MCF 10A (cell line): Measurements from ENCODE around the gene GSC. TPM values are rescaled to one million over a fixed set of nuclear protein-coding genes. Genes with fewer than 3 reads are reported as not detected.

Source experiments
- BruUV-seq: library from RNA; stranded (reverse); fragments of 400-500 nt; replicated peaks from 2 replicates; lab custom pipeline; 2021; lab: Mats Ljungman, UMichigan
- CTCF ChIA-PET: fragments of 300-600 bp; sonication (Branson Sonifier 250); formaldehyde crosslinking; extraction: SDS; loops from one replicate; lab custom pipeline; 2021; ENCODE audit warnings: antibody characterized with exemption, inconsistent platforms; lab: Yijun Ruan, JAX
- POLR2A ChIA-PET: fragments of 300-600, 350-650 bp; sonication (Branson Sonifier 250); formaldehyde crosslinking; extraction: SDS; loops from one replicate; lab custom pipeline; 2020; ENCODE audit warnings: antibody characterized with exemption, inconsistent platforms; lab: Yijun Ruan, JAX
- DNase-seq: peaks from one replicate; pipeline ENCODE4 v3.0.0-alpha.2; 2018; ENCODE audit not compliant: unreplicated experiment
- H3K27ac Mint-ChIP-seq: one replicate; pipeline ENCODE4 v1.8.0; 2022; ENCODE audit warnings: mild to moderate bottlenecking, low read depth, mixed read lengths; ENCODE audit not compliant: unreplicated experiment
- H3K27me3 Mint-ChIP-seq: one replicate; pipeline ENCODE4 v1.8.0; 2022; ENCODE audit warnings: mixed read lengths; ENCODE audit not compliant: insufficient read depth, unreplicated experiment
- H3K36me3 Mint-ChIP-seq: one replicate; pipeline ENCODE4 v1.8.0; 2022; ENCODE audit warnings: mild to moderate bottlenecking, moderate library complexity, mixed read lengths; ENCODE audit not compliant: insufficient read depth, unreplicated experiment
- H3K4me1 Mint-ChIP-seq: one replicate; pipeline ENCODE4 v1.8.0; 2022; ENCODE audit warnings: mixed read lengths; ENCODE audit not compliant: insufficient read depth, unreplicated experiment
- H3K4me3 Mint-ChIP-seq: one replicate; pipeline ENCODE4 v1.8.0; 2022; ENCODE audit warnings: mild to moderate bottlenecking, moderate library complexity, mixed read lengths; ENCODE audit not compliant: unreplicated experiment
- H3K9me3 Mint-ChIP-seq: one replicate; pipeline ENCODE4 v1.8.0; 2022; ENCODE audit warnings: mixed read lengths; ENCODE audit not compliant: unreplicated experiment
- intact Hi-C: fragments of 100-400 bp; cut with micrococcal nuclease; formaldehyde crosslinking; loops from 2 replicates; pipeline ENCODE4 v1.14.1; 2022
- total RNA-seq: library from RNA; stranded (reverse); gene quantifications from 2 replicates; pipeline ENCODE4 v1.2.3, GENCODE V29; 2022
- TF ChIP-seq, protein P1 (sequence below): fragments of 200-600 bp; IDR thresholded peaks from one replicate; pipeline ENCODE4 v1.8.0; 2022; ENCODE audit warnings: antibody characterized with exemption, mild to moderate bottlenecking; ENCODE audit not compliant: unreplicated experiment

GSC gene
- total RNA-seq, 1 experiment from 2014 or later: not detected

DNA sequence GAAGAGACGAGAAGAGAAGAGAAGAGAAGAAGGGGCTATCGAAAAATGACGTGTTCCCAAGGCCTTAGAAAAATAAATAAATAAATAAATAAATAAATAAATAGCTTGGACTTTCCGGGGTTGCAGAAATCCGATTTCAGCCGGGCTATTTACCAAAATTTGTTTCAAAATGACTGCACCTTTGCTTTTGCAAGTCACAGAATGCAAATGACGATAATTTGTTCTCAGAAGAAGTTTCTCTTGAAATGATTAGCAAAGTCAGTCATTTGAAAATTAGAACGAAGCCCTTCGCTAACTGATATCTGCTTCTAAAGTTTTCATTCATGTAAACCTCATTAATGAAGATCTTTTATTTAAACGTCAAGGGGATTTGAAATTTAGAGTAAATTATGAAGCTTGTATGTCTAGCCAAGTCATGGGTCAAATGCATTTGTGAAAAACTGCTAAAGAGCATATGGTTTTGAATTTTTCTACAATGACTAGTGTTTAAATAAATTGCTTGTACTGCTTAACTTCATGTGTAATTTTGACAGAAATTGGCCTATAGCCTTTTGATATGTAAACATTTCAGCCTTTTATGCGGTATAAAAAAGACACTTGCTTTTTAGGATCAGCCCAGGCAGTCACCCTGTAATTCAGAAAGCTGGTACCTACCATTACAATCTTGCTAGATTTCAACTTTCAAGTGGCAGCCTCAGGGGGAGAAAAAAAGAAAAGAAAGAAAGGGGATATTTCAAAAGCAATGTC is 4.6 kb upstream of the GSC start:
- ChIA-PET POLR2A (interaction anchor here (0.9 kb wide), 1 partner anchor 175 kb away, joined by 3 read pairs; no protein-coding TSS in a partner anchor), CTCF (interaction anchor here (0.7 kb wide), 1 partner anchor 10 kb away, joined by 4 read pairs; no protein-coding TSS in a partner anchor)
- H3K4me1 Mint-ChIP-seq: peaks cover 8% of the 10 kb centered on the region
- intact Hi-C loops: no loop called here
- peaks cover 26% of the 10 kb centered on the region for H3K27me3 Mint-ChIP-seq
- H3K27ac Mint-ChIP-seq: no peak overlapping the region
- DNase-seq: no peak
- BruUV-seq: no TSS peak
- H3K36me3 Mint-ChIP-seq: no peaks in the 10 kb centered on the region
- no peaks in the 10 kb centered on the region for H3K9me3 Mint-ChIP-seq
- H3K4me3 Mint-ChIP-seq: no peak overlapping the region
- TF ChIP-seq, protein P1, sequence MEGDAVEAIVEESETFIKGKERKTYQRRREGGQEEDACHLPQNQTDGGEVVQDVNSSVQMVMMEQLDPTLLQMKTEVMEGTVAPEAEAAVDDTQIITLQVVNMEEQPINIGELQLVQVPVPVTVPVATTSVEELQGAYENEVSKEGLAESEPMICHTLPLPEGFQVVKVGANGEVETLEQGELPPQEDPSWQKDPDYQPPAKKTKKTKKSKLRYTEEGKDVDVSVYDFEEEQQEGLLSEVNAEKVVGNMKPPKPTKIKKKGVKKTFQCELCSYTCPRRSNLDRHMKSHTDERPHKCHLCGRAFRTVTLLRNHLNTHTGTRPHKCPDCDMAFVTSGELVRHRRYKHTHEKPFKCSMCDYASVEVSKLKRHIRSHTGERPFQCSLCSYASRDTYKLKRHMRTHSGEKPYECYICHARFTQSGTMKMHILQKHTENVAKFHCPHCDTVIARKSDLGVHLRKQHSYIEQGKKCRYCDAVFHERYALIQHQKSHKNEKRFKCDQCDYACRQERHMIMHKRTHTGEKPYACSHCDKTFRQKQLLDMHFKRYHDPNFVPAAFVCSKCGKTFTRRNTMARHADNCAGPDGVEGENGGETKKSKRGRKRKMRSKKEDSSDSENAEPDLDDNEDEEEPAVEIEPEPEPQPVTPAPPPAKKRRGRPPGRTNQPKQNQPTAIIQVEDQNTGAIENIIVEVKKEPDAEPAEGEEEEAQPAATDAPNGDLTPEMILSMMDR: no peak

DNA sequence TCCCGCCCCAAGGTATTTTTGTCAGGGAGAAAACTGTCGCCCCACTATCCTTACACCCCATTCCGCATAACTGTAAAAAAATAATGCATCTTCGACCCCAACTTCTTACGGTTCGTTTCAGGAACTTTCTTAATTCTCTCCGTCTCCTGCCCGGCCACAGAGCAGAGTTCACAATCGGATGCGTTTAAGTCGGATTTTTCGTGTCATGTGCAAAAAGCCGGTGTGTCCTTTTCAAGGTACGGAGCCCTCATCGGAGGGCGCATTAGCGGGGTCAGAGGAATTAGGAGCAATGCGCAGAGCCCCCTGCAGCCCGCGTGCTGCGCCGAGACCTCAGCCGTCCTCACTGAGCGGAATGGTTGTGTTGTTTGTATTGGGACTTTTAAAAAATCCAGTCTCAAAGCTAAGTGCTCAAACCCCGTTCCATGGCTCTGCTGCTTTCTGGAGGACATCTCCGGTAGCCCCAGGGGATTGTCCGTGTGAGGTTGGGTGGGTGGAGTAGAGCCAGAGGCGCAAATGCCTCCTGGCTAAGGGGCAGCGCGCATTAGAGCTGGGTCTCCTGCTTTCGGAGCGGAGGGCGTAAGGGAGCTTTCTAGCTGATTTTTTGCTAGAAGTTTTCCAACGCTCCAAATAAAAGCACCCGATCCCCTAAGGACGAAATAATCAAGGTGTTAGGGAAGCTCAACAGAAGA is 3.9 kb upstream of the GSC start:
- no peak for DNase-seq
- no peaks in the 10 kb centered on the region for H3K9me3 Mint-ChIP-seq
- CTCF ChIA-PET: interaction anchor here (0.7 to 1.1 kb wide), 2 partner anchors 11 to 303 kb away, joined by 4 read pairs; no protein-coding TSS in a partner anchor
- no peak overlapping the region for H3K27ac Mint-ChIP-seq
- peaks cover 27% of the 10 kb centered on the region for H3K27me3 Mint-ChIP-seq
- H3K4me1 Mint-ChIP-seq: peaks cover 8% of the 10 kb centered on the region
- intact Hi-C loops: no loop called here
- TF ChIP-seq, protein P1: no peak
- no peaks in the 10 kb centered on the region for H3K36me3 Mint-ChIP-seq
- BruUV-seq: no TSS peak
- no peak overlapping the region for H3K4me3 Mint-ChIP-seq
- POLR2A ChIA-PET: no interaction called here

DNA sequence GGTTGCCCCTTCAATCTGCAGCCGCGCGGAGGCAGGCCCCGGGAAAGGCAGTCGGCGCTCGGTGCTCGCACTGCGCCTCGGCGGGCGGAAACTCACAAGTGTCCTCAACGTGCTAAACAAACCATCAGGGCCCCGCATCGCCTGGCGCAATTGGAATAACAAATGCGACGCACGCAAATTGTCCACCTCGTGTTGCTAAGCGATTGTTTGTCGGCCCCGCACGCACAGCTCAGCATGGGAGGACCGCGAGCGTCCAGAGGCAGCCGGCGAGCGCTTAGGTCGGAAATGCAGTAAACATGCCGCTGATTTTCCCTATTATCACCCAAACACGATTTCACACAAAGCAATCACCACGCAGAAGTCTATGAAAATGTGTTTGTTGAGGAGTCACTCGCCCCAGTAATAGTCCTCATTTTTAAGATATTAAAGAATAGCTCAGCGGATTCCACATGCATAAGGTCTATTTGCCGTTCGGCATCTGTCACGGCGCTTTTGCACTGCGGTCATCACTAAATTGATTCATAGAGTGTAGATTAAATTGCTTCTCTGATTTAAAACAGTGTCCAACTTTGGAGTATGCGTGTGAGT is 3.2 kb upstream of the GSC start:
- no peak overlapping the region for H3K4me3 Mint-ChIP-seq
- no TSS peak for BruUV-seq

More for the DNA sequence above, 3.2 kb upstream of the GSC start:
- H3K36me3 Mint-ChIP-seq: no peaks in the 10 kb centered on the region
- ChIA-PET CTCF (interaction anchor here (1.1 kb wide), 1 partner anchor 304 kb away, joined by 4 read pairs; no protein-coding TSS in a partner anchor), POLR2A (no interaction called here)
- TF ChIP-seq, protein P1: no peak
- H3K27me3 Mint-ChIP-seq: peaks cover 34% of the 10 kb centered on the region
- intact Hi-C loops: no loop called here
- no peak for DNase-seq
- no peaks in the 10 kb centered on the region for H3K9me3 Mint-ChIP-seq
- peaks cover 8% of the 10 kb centered on the region for H3K4me1 Mint-ChIP-seq
- no peak overlapping the region for H3K27ac Mint-ChIP-seq
